Glutamatergic neuron (in vitro differentiated cells): ENCODE results near the gene ANKRD28. TPM values are rescaled to one million over a fixed set of nuclear protein-coding genes. Genes with fewer than 3 reads are reported as not detected.
A peak's percentile ranks its signal among the peaks of the same experiment; 100 is the strongest.
"Not testable (repeated sequence)": the region's sequence is repeated elsewhere in the genome, so short reads cannot be mapped to it uniquely, and the experiment has no call there.

Experiments used
- DNase-seq: peaks from one replicate; pipeline ENCODE4 v3.0.0; 2022
- H3K27ac Mint-ChIP-seq: one replicate; pipeline ENCODE4 v1.8.0; 2020; ENCODE audit warnings: mild to moderate bottlenecking, mixed read lengths, inconsistent platforms; ENCODE audit not compliant: unreplicated experiment
- H3K27me3 Mint-ChIP-seq: one replicate; pipeline ENCODE4 v1.8.0; 2020; ENCODE audit warnings: mild to moderate bottlenecking, moderate library complexity, mixed read lengths, inconsistent platforms; ENCODE audit not compliant: unreplicated experiment
- H3K36me3 Mint-ChIP-seq: one replicate; pipeline ENCODE4 v1.8.0; 2020; ENCODE audit warnings: mild to moderate bottlenecking, mixed read lengths, inconsistent platforms; ENCODE audit not compliant: unreplicated experiment
- H3K4me1 Mint-ChIP-seq: one replicate; pipeline ENCODE4 v1.8.0; 2020; ENCODE audit warnings: mild to moderate bottlenecking, low read depth, mixed read lengths, inconsistent platforms; ENCODE audit not compliant: unreplicated experiment
- H3K4me3 Mint-ChIP-seq: one replicate; pipeline ENCODE4 v1.8.0; 2020; ENCODE audit warnings: mild to moderate bottlenecking, mixed read lengths, inconsistent platforms; ENCODE audit not compliant: unreplicated experiment
- H3K9me3 Mint-ChIP-seq: one replicate; pipeline ENCODE4 v1.8.0; 2020; ENCODE audit warnings: mild to moderate bottlenecking, moderate library complexity, mixed read lengths, inconsistent platforms; ENCODE audit not compliant: unreplicated experiment
- long read RNA-seq: library from polyadenylated mRNA; unstranded; transcript quantifications from one replicate; pipeline ENCODE4 v2.0.0, GENCODE V29; 2020; ENCODE audit not compliant: unreplicated experiment
- total RNA-seq: library from RNA; stranded (reverse); fragmentation: NEBNext Ultra II Directional; extraction: Animal tissue kit (Norgen Biotek cat#: 25700); gene quantifications from one replicate; pipeline ENCODE4 v1.2.1, GENCODE V29; 2021; ENCODE audit not compliant: unreplicated experiment
- TF ChIP-seq, protein P1 (sequence below): fragments of 200-600 bp; sonication (generic); IDR thresholded peaks from one replicate; pipeline ENCODE4 v1.5.0; 2021; ENCODE audit not compliant: partially characterized antibody, unreplicated experiment

ANKRD28 gene
- total RNA-seq, result 84.3 TPM
- long read RNA-seq, partial matches to known transcripts, result 1 of 2 reads
- long read RNA-seq, other reads (novel, unspliced or antisense), result 1 of 2 reads

DNA sequence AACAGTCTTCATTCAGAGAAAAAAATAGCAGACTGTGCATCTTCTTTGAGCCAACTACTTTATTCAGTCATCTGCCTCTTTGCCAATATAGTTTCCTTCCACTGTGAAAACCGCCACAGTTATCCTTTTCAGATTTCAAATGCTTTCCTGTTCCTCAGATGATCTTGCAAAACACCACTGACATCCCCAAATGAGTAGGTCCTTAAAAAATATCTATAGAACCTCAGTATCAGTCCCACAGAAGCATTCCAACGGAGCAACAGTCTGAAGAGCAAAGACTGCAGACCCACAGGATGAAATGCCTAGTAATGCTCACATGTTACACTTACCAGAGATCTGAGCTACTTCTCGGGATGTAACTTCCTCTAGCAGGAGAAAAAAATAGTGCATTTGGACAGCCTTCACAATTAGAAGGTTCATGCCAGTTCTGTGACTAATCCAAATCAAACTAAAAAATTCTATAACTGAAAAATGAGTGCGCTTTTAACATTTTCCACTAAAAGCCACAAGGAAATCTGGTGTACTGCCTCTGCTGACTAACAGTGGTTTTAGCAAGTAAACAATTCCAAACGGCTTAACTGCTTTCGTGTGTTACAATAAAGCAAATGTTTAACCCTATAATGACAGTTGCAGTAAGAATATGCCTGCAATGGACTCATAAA is at the start of gene ANKRD28:
Gene ANKRD28, minus strand, starts transcription at position 338 of the 662 bp plus-strand sequence. CDS start 1,458 bp downstream, outside the sequence.
- TF ChIP-seq, protein P1, sequence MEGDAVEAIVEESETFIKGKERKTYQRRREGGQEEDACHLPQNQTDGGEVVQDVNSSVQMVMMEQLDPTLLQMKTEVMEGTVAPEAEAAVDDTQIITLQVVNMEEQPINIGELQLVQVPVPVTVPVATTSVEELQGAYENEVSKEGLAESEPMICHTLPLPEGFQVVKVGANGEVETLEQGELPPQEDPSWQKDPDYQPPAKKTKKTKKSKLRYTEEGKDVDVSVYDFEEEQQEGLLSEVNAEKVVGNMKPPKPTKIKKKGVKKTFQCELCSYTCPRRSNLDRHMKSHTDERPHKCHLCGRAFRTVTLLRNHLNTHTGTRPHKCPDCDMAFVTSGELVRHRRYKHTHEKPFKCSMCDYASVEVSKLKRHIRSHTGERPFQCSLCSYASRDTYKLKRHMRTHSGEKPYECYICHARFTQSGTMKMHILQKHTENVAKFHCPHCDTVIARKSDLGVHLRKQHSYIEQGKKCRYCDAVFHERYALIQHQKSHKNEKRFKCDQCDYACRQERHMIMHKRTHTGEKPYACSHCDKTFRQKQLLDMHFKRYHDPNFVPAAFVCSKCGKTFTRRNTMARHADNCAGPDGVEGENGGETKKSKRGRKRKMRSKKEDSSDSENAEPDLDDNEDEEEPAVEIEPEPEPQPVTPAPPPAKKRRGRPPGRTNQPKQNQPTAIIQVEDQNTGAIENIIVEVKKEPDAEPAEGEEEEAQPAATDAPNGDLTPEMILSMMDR, result no peak
- no peaks in the 10 kb centered on the region for H3K9me3 Mint-ChIP-seq
- peak within 1 kb of the TSS; percentile 40 for H3K27ac Mint-ChIP-seq
- H3K36me3 Mint-ChIP-seq, result no peaks in the 10 kb centered on the region
- H3K4me3 Mint-ChIP-seq, result peak within 1 kb of the TSS; percentile 36
- H3K4me1 Mint-ChIP-seq, result peaks cover 18% of the 10 kb centered on the region
- H3K27me3 Mint-ChIP-seq, result no peaks in the 10 kb centered on the region
- no peak for DNase-seq

DNA sequence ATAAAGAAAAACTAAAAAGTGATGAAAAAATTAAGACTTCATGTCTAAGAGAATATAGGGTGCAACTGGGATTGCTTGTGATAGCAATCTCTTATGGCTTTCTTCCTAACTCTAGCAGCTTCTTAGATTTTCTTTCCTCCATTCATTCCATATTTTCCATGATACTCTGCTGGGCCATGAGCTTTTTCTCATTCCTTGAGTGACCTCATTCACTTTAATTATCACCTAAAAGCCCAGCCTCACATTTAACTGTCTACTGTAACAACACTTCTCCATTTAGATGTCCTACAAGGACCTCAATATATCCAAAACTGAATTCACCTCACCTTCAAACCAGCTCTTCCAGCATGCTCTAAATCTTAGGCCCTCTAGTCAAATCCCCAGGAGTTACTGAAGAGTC is 49.5 kb upstream of the ANKRD28 start:
- no peak for DNase-seq
- TF ChIP-seq, protein P1, result no peak
- peaks cover 2% of the 10 kb centered on the region for H3K9me3 Mint-ChIP-seq
- peaks cover 2% of the 10 kb centered on the region for H3K4me1 Mint-ChIP-seq
- H3K27me3 Mint-ChIP-seq, result no peaks in the 10 kb centered on the region
- no peak overlapping the region for H3K4me3 Mint-ChIP-seq
- H3K36me3 Mint-ChIP-seq, result peaks cover 6% of the 10 kb centered on the region
- no peak overlapping the region for H3K27ac Mint-ChIP-seq

DNA sequence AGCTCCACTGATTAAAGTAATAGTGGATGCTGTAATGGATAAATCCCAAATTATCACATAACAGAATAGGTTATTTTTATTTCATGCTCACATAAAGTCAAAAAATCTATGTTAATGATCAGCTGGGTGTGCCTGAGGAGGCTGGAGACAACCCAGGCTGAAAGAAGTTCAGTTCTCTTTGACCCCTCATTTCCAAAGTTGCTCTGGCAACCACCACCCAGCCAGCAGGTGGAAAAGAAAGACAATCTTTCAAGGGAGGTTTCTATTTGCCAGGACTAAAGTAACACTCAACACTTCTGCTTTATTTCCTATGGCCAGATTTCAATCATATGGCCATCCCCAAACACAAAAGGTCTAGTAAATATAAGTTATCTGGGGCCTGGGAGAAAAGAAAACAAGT is 48.8 kb upstream of the ANKRD28 start:
- H3K27me3 Mint-ChIP-seq, result no peaks in the 10 kb centered on the region
- H3K36me3 Mint-ChIP-seq, result peaks cover 7% of the 10 kb centered on the region
- H3K4me3 Mint-ChIP-seq, result no peak overlapping the region
- H3K27ac Mint-ChIP-seq, result no peak overlapping the region
- TF ChIP-seq, protein P1, result no peak
- DNase-seq, result no peak
- peaks cover 2% of the 10 kb centered on the region for H3K9me3 Mint-ChIP-seq
- H3K4me1 Mint-ChIP-seq, result peaks cover 2% of the 10 kb centered on the region

DNA sequence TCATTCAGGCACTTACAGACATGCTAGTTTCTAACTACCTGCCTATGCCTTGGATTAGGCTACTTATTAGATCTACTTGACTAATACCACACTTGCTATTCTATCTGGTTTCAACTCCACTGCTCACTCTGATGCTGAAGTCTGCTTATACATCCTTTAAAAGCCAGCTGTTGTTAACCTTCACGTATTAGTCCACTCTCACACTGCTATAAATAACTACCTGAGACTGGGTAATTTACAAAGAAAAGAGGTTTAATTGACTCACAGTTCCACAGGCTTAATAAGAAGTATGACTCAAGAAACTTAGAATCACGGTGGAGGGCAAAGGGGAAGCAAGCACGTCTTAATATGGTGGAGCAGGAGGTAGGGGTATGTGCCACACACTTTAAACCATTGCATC is 47.7 kb upstream of the ANKRD28 start:
- DNase-seq, result no peak
- Mint-ChIP-seq H3K4me1 (peaks cover 2% of the 10 kb centered on the region), H3K9me3 (peaks cover 2% of the 10 kb centered on the region), H3K27ac (no peak overlapping the region), H3K36me3 (peaks cover 7% of the 10 kb centered on the region), H3K27me3 (no peaks in the 10 kb centered on the region), H3K4me3 (no peak overlapping the region)
- TF ChIP-seq, protein P1, result no peak

DNA sequence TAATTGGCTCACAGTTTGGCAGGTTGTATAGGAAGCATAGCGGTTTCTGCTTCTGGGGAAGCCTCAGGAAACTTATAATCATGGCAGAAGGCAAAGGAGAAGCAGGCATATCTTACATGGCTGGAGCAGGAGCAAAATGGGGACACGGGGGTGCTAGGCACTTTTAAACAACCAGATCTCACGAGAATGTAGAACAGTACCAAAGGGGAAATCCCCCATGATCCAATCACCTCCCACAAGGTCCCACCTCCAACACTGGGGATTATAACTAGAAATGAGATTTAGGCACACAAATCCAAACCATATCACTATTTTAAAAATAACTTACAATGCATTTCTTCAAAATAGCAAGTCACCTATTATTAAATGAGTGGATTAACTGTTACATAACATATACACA is 47.1 kb upstream of the ANKRD28 start:
- Mint-ChIP-seq H3K4me3 (no peak overlapping the region), H3K4me1 (peaks cover 2% of the 10 kb centered on the region), H3K27ac (no peak overlapping the region), H3K27me3 (no peaks in the 10 kb centered on the region), H3K36me3 (peaks cover 9% of the 10 kb centered on the region), H3K9me3 (peaks cover 2% of the 10 kb centered on the region)
- TF ChIP-seq, protein P1, result no peak
- DNase-seq, result no peak

DNA sequence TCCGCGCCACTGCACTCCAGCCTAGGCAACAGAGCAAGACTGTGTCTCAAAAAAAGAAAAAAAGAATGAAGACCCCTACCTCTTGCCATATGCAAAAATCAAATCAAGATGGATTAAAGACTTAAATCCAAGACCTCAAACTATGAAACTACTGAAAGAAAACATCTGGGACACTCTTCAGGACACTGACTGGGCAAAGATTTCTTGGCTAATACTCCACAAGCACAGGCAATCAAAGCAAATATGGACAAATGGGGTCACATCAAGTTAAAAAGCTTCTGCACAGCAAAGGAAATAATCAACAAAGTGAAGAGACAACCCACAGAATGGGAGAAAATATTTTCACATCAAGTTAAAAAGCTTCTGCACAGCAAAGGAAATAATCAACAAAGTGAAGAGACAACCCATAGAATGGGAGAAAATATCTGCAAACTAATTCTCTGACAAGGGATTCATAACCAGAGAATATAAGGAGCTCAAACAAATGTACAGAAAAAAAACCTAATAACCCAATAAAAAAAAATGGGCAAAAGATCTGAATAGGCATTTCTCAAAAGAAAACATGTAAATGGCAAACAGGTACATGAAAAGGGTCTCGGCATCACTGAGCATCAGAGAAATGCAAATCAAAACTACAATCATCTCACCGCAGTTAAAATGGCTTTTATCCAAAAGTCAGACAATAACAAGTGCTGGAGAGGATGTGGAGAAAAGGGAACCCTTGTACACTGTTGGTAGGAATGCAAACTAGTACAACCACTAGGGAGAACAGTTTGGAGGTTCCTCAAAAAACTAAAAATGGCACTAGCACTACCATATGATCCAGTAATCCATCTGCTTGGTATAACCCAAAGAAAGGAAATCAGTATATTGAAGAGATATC is 43.6 kb upstream of the ANKRD28 start:
- H3K4me3 Mint-ChIP-seq, H3K4me1 Mint-ChIP-seq, H3K27ac Mint-ChIP-seq, DNase-seq, H3K9me3 Mint-ChIP-seq, H3K27me3 Mint-ChIP-seq: not testable (repeated sequence)
- H3K36me3 Mint-ChIP-seq, result peaks cover 15% of the 10 kb centered on the region
